HG03439 (cell line): Measurements from ENCODE around the gene KCNJ5.

Experiments
- ATAC-seq: cut with Tn5 transposase; IDR thresholded peaks from one replicate; pipeline ENCODE4 v1.9.1; 2021; ENCODE audit warnings: mild to moderate bottlenecking, moderate library complexity; ENCODE audit not compliant: unreplicated experiment

The KCNJ5 gene

GRCh38 chr11:128946648-128947047, 55.5 kb downstream of the KCNJ5 start:
- ATAC-seq = no peak

GRCh38 chr11:128947773-128948172, 56.6 kb downstream of the KCNJ5 start:
- ATAC-seq = no peak

- ATAC-seq = no peak
These were observed 57.4 kb downstream of the KCNJ5 start for GRCh38 chr11:128948583-128948982.

GRCh38 chr11:128949791-128950454, 58.8 kb downstream of the KCNJ5 start:
- ATAC-seq = no peak

- no peak for ATAC-seq
These were observed 62.0 kb downstream of the KCNJ5 start for GRCh38 chr11:128953151-128953550.

GRCh38 chr11:128955636-128956035, 64.5 kb downstream of the KCNJ5 start:
- ATAC-seq = no peak

- ATAC-seq = no peak
These were observed 65.4 kb downstream of the KCNJ5 start for GRCh38 chr11:128956401-128957201.

- ATAC-seq = no peak
These were observed 66.0 kb downstream of the KCNJ5 start for GRCh38 chr11:128957202-128957482.

- ATAC-seq = no peak
These were observed 70.5 kb downstream of the KCNJ5 start for GRCh38 chr11:128961645-128962044.

- no peak for ATAC-seq
These were observed 71.7 kb downstream of the KCNJ5 start for GRCh38 chr11:128962896-128963295.

GRCh38 chr11:128963744-128964325, 72.7 kb downstream of the KCNJ5 start:
- no peak for ATAC-seq

- no peak for ATAC-seq
These were observed 73.3 kb downstream of the KCNJ5 start for GRCh38 chr11:128964463-128964930.

- ATAC-seq = peak; percentile 95
These were observed 74.3 kb downstream of the KCNJ5 start for GRCh38 chr11:128965485-128965884.

- ATAC-seq = no peak
These were observed 76.4 kb downstream of the KCNJ5 start for GRCh38 chr11:128967578-128967977.

- no peak for ATAC-seq
These were observed 77.8 kb downstream of the KCNJ5 start for GRCh38 chr11:128968916-128969315.
